Astrocyte (in vitro differentiated cells and primary cell): ENCODE data around the gene OCA2. TPM values are rescaled to one million over a fixed set of nuclear protein-coding genes. Genes with fewer than 3 reads are reported as not detected.

Experiments used
- DNase-seq: peaks from one replicate; pipeline ENCODE4 v3.0.0-alpha.2; 2010; ENCODE audit warnings: low read depth
- FAIRE-seq: peaks from 2 replicates; lab custom pipeline; 2011; peaks lifted over from hg19 to GRCh38; lab: Jason Lieb, UNC
- H2AFZ ChIP-seq: 2 replicates; pipeline ENCODE4 v1.6.0; 2012; ENCODE audit warnings: low read depth, low read length, inconsistent platforms
- H3K27ac ChIP-seq: 2 replicates; pipeline ENCODE4 v1.5.1; 2011; ENCODE audit warnings: low read depth, low read length, inconsistent platforms
- H3K27me3 ChIP-seq: 2 replicates; pipeline ENCODE4 v1.6.0; 2011; ENCODE audit warnings: low read length, inconsistent platforms; ENCODE audit not compliant: insufficient read depth
- H3K36me3 ChIP-seq: 2 replicates; pipeline ENCODE4 v1.5.1; 2011; ENCODE audit warnings: low read length, inconsistent platforms; ENCODE audit not compliant: insufficient read depth
- H3K4me1 ChIP-seq: 2 replicates; pipeline ENCODE4 v1.5.1; 2011; ENCODE audit warnings: low read length, inconsistent platforms; ENCODE audit not compliant: insufficient read depth
- H3K4me2 ChIP-seq: 2 replicates; pipeline ENCODE4 v1.6.0; 2012; ENCODE audit warnings: low read length, inconsistent platforms
- H3K4me3 ChIP-seq: 2 replicates; pipeline ENCODE4 v1.5.1; 2011; ENCODE audit warnings: low read depth, mild to moderate bottlenecking, low read length, inconsistent platforms; ENCODE audit not compliant: insufficient read depth
- H3K79me2 ChIP-seq: 2 replicates; pipeline ENCODE4 v1.6.0; 2012; ENCODE audit warnings: mild to moderate bottlenecking, low read length, inconsistent platforms; ENCODE audit not compliant: insufficient read depth
- H3K9ac ChIP-seq: 2 replicates; pipeline ENCODE4 v1.6.0; 2012; ENCODE audit warnings: mild to moderate bottlenecking, low read length, inconsistent platforms
- H3K9me3 ChIP-seq: 2 replicates; pipeline ENCODE4 v1.5.1; 2012; ENCODE audit warnings: low read depth, mild to moderate bottlenecking, low read length, inconsistent platforms; ENCODE audit not compliant: insufficient read depth
- H4K20me1 ChIP-seq: 2 replicates; pipeline ENCODE4 v1.6.0; 2012; ENCODE audit warnings: low read length, inconsistent platforms; ENCODE audit not compliant: insufficient read depth
- H3K27ac Mint-ChIP-seq: one replicate; pipeline ENCODE4 v1.8.0; 2021; ENCODE audit warnings: mild to moderate bottlenecking, mixed read lengths; ENCODE audit not compliant: unreplicated experiment
- H3K27me3 Mint-ChIP-seq: one replicate; pipeline ENCODE4 v1.8.0; 2021; ENCODE audit warnings: low read depth, mixed read lengths; ENCODE audit not compliant: unreplicated experiment
- H3K36me3 Mint-ChIP-seq: one replicate; pipeline ENCODE4 v1.8.0; 2021; ENCODE audit warnings: low read depth, mixed read lengths; ENCODE audit not compliant: unreplicated experiment
- H3K4me1 Mint-ChIP-seq: one replicate; pipeline ENCODE4 v1.8.0; 2021; ENCODE audit warnings: low read depth, mixed read lengths; ENCODE audit not compliant: unreplicated experiment
- H3K4me3 Mint-ChIP-seq: one replicate; pipeline ENCODE4 v1.8.0; 2021; ENCODE audit warnings: mild to moderate bottlenecking, moderate library complexity, mixed read lengths; ENCODE audit not compliant: unreplicated experiment
- H3K9me3 Mint-ChIP-seq: one replicate; pipeline ENCODE4 v1.8.0; 2021; ENCODE audit warnings: mild to moderate bottlenecking, mixed read lengths; ENCODE audit not compliant: unreplicated experiment
- EZH2 ChIP-seq: IDR thresholded peaks from 2 replicates; pipeline ENCODE4 v1.6.1; 2012; ENCODE audit warnings: mild to moderate bottlenecking, low read length, inconsistent platforms; ENCODE audit not compliant: insufficient read depth
- total RNA-seq: library from RNA; stranded (reverse); gene quantifications from 2 replicates; pipeline ENCODE4 v1.2.1, GENCODE V29; 2021
- TF ChIP-seq, protein P1 (sequence below): IDR thresholded peaks from 2 replicates; pipeline ENCODE4 v1.5.1; 2011; ENCODE audit warnings: low read depth, mild to moderate bottlenecking, inconsistent platforms, low read length, moderate library complexity; ENCODE audit not compliant: insufficient read depth

The OCA2 gene
- total RNA-seq, 1 donor from 2014 or later, result 2.9 TPM

DNA sequence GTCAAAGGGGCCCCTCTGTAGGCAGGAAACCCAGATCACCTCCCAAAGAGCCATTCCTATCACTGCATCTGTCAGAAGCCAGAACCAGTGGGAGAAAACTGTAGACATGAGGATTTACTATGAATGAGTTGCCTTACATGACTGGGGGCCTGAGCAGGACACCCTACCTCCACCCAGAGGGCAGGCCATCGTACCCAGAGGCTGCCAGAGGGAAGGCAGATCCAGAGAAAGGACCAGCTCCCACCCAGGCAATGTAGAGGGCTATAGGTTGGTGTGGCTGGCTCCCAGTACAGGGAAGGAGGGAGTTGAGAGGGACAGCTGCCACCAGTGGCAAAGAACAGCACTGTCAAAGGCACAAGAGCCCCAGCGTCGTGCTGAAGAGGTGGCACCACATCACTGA is 233.2 kb downstream of the OCA2 start:
- Mint-ChIP-seq H3K4me1 (no peaks in the 10 kb centered on the region), H3K27me3 (peaks cover 24% of the 10 kb centered on the region), H3K9me3 (peaks cover 9% of the 10 kb centered on the region), H3K4me3 (no peak overlapping the region), H3K36me3 (peaks cover 6% of the 10 kb centered on the region), H3K27ac (no peak overlapping the region)
- Histone ChIP-seq H3K9ac (no peak overlapping the region), H3K36me3 (no peaks in the 10 kb centered on the region), H3K79me2 (no peaks in the 10 kb centered on the region), H3K27ac (no peak overlapping the region), H3K4me2 (no peak overlapping the region), H3K4me1 (no peaks in the 10 kb centered on the region), H3K27me3 (no peaks in the 10 kb centered on the region), H4K20me1 (no peaks in the 10 kb centered on the region), H3K4me3 (no peak overlapping the region), H2AFZ (no peak overlapping the region), H3K9me3 (peaks cover 3% of the 10 kb centered on the region)
- no peak for TF ChIP-seq EZH2
- TF ChIP-seq, protein P1, sequence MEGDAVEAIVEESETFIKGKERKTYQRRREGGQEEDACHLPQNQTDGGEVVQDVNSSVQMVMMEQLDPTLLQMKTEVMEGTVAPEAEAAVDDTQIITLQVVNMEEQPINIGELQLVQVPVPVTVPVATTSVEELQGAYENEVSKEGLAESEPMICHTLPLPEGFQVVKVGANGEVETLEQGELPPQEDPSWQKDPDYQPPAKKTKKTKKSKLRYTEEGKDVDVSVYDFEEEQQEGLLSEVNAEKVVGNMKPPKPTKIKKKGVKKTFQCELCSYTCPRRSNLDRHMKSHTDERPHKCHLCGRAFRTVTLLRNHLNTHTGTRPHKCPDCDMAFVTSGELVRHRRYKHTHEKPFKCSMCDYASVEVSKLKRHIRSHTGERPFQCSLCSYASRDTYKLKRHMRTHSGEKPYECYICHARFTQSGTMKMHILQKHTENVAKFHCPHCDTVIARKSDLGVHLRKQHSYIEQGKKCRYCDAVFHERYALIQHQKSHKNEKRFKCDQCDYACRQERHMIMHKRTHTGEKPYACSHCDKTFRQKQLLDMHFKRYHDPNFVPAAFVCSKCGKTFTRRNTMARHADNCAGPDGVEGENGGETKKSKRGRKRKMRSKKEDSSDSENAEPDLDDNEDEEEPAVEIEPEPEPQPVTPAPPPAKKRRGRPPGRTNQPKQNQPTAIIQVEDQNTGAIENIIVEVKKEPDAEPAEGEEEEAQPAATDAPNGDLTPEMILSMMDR, result no peak
- no peak for DNase-seq
- FAIRE-seq, result no peak

DNA sequence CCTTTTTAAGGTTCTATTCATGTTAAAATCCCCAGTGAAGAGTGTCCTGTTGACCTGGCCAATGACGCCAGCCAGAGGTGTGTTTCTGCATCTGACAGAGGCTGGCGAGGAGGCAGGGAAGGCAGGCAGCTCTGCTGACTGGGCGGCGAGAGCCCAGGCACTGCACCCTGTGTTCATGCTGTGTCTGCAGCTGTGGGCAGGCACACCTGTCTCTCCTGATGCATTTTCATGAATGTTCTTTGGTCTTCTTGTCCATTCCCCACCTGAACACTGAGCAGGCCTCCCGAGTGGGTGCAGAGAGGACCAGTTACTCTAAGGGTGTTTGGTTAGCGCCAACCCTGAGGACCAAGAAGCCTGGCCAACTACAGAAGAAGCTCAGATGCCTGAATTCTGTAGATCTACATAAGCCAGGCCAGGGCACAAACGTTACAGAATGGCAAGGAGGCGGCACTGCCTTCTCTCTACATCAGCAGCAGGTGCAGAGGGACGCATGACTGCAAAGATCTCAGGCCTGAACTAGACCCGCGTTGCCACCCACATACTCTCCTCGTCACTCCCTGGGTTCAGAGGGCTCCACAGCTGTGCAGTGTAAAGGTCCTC is 233.7 kb downstream of the OCA2 start:
- peaks cover 24% of the 10 kb centered on the region for H3K27me3 Mint-ChIP-seq
- Histone ChIP-seq H3K27ac (no peak overlapping the region), H3K36me3 (no peaks in the 10 kb centered on the region), H3K4me3 (no peak overlapping the region), H3K4me1 (no peaks in the 10 kb centered on the region), H3K79me2 (no peaks in the 10 kb centered on the region), H3K4me2 (no peak overlapping the region), H3K27me3 (no peaks in the 10 kb centered on the region), H3K9me3 (peaks cover 3% of the 10 kb centered on the region), H4K20me1 (no peaks in the 10 kb centered on the region), H3K9ac (no peak overlapping the region), H2AFZ (no peak overlapping the region)
- FAIRE-seq (no peak), DNase-seq (no peak)
- H3K36me3 Mint-ChIP-seq, result peaks cover 6% of the 10 kb centered on the region
- H3K4me1 Mint-ChIP-seq, result no peaks in the 10 kb centered on the region
- no peak overlapping the region for H3K4me3 Mint-ChIP-seq
- TF ChIP-seq, protein P1, result no peak
- no peak for TF ChIP-seq EZH2
- H3K27ac Mint-ChIP-seq, result no peak overlapping the region
- peaks cover 9% of the 10 kb centered on the region for H3K9me3 Mint-ChIP-seq

DNA sequence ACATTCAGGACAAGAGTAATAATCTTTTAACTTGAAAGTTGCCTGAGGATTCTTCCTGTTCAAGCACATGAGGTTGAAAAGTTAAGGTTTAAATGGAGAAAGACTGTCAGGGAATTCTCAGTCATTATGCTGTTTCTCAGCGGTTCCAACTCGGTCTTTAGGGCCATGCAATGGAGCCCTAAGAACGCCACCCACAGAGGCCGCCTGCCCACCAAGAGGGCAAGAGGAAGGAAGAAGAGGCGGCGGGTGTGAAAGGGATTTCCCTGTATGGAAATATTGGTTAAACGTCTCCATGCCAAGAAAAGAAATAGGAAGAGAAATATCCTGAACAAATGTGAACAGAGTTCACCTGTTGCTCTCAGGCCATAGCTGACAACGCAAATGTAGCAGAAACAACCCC is 234.4 kb downstream of the OCA2 start:
- Mint-ChIP-seq H3K36me3 (peaks cover 6% of the 10 kb centered on the region), H3K9me3 (peaks cover 9% of the 10 kb centered on the region), H3K27me3 (peaks cover 24% of the 10 kb centered on the region), H3K4me1 (no peaks in the 10 kb centered on the region), H3K27ac (no peak overlapping the region), H3K4me3 (no peak overlapping the region)
- FAIRE-seq (no peak), DNase-seq (no peak)
- Histone ChIP-seq H3K9ac (no peak overlapping the region), H3K4me1 (no peaks in the 10 kb centered on the region), H3K4me3 (no peak overlapping the region), H3K79me2 (no peaks in the 10 kb centered on the region), H3K9me3 (peaks cover 3% of the 10 kb centered on the region), H3K36me3 (no peaks in the 10 kb centered on the region), H3K27ac (no peak overlapping the region), H3K27me3 (no peaks in the 10 kb centered on the region), H2AFZ (no peak overlapping the region), H3K4me2 (no peak overlapping the region), H4K20me1 (no peaks in the 10 kb centered on the region)
- TF ChIP-seq, protein P1, result no peak
- no peak for TF ChIP-seq EZH2
